ELF-1 (cell line): ENCODE measurements around the gene TCN1.
"Not testable (repeated sequence)": the region's sequence is repeated elsewhere in the genome, so short reads cannot be mapped to it uniquely, and the experiment has no call there.

Experiments used
- DNase-seq: peaks from one replicate; pipeline ENCODE4 v3.0.0-alpha.2; 2016; ENCODE audit warnings: low read depth, low spot score

The TCN1 gene

GRCh38 chr11:59857439-59858434 lies 8.6 kb downstream of the TCN1 start:
- peak; percentile 9 for DNase-seq

- no peak for DNase-seq
Observed at GRCh38 chr11:59854871-59855270, 11.4 kb downstream of the TCN1 start.

GRCh38 chr11:59851416-59851815 lies 14.9 kb downstream of the TCN1 start:
- not testable (repeated sequence) for DNase-seq

- not testable (repeated sequence) for DNase-seq
Observed at GRCh38 chr11:59849551-59849950, 16.7 kb downstream of the TCN1 start.

GRCh38 chr11:59849129-59849528 lies 17.2 kb downstream of the TCN1 start:
- no peak for DNase-seq

GRCh38 chr11:59848439-59848838 lies 17.8 kb downstream of the TCN1 start:
- not testable (repeated sequence) for DNase-seq

- DNase-seq: no peak
Observed at GRCh38 chr11:59847626-59848025, 18.7 kb downstream of the TCN1 start.

- DNase-seq: no peak
Observed at GRCh38 chr11:59846556-59846955, 19.7 kb downstream of the TCN1 start.

- no peak for DNase-seq
Observed at GRCh38 chr11:59845399-59845798, 20.9 kb downstream of the TCN1 start, which contains the start of gene CBLIF. Gene CBLIF, minus strand, starts transcription at chr11:59845499. Its CDS starts 46 bp downstream, at chr11:59845453.

GRCh38 chr11:59842316-59842715 lies 24.0 kb downstream of the TCN1 start:
- no peak for DNase-seq

GRCh38 chr11:59841514-59841913 lies 24.8 kb downstream of the TCN1 start:
- no peak for DNase-seq

GRCh38 chr11:59839615-59840014 lies 26.7 kb downstream of the TCN1 start:
- DNase-seq: no peak

GRCh38 chr11:59833602-59834001 lies 32.7 kb downstream of the TCN1 start:
- DNase-seq: no peak

GRCh38 chr11:59829358-59829757 lies 36.9 kb downstream of the TCN1 start:
- DNase-seq: no peak

GRCh38 chr11:59822989-59823566 lies 43.2 kb downstream of the TCN1 start:
- no peak for DNase-seq

- DNase-seq: no peak
Observed at GRCh38 chr11:59818572-59818971, 47.7 kb downstream of the TCN1 start.

- not testable (repeated sequence) for DNase-seq
Observed at GRCh38 chr11:59816434-59816833, 49.9 kb downstream of the TCN1 start.

- peak; percentile 15 for DNase-seq
Observed at GRCh38 chr11:59815754-59816153, 50.5 kb downstream of the TCN1 start.

- no peak for DNase-seq
Observed at GRCh38 chr11:59814021-59814420, 52.3 kb downstream of the TCN1 start.

- DNase-seq: no peak
Observed at GRCh38 chr11:59813364-59813763, 52.9 kb downstream of the TCN1 start.

GRCh38 chr11:59812220-59812619 lies 54.1 kb downstream of the TCN1 start:
- no peak for DNase-seq

- no peak for DNase-seq
Observed at GRCh38 chr11:59810911-59811259, 55.4 kb downstream of the TCN1 start.
